GM18951 (cell line): ENCODE measurements around the gene MMP25.

Source experiments
- POLR2A ChIP-seq: IDR thresholded peaks from 4 replicates; pipeline ENCODE4 v1.6.1; 2011; ENCODE audit warnings: mild to moderate bottlenecking; ENCODE audit not compliant: insufficient read length, insufficient read depth; ENCODE audit errors: extremely low read depth
- in situ Hi-C: fragments of 300-500 bp; cut with MboI; formaldehyde crosslinking; loops from one replicate; pipeline ENCODE4 v1.12.0; 2022; ENCODE audit warnings: low sequenced_read_pairs, mixed read lengths, inconsistent platforms; ENCODE audit not compliant: unreplicated experiment

MMP25 gene

DNA sequence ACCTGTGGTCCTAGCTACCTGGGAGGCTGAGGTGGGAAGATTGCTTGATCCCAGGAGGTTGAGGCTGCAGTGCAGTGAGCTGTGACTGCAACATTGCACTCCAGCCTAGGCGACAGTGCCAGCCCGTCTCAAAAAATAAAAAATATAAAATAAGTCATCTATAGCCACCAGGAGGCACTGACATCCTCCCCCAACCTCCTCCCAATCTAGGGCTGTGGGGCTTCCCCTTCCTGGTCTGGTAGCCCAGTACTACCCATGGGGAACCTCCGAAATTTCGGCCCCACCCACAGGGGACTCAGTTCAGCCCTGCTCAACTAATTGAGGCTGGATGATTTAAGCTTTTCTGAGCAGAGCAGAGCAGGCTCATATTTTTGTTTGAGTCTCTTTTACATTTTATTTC lies 49.5 kb downstream of the MMP25 start:
- in situ Hi-C loops, result loop anchor here (5.0 kb wide), 1 partner anchor 36 kb away; no protein-coding TSS in a partner anchor
- no peak for TF ChIP-seq POLR2A

DNA sequence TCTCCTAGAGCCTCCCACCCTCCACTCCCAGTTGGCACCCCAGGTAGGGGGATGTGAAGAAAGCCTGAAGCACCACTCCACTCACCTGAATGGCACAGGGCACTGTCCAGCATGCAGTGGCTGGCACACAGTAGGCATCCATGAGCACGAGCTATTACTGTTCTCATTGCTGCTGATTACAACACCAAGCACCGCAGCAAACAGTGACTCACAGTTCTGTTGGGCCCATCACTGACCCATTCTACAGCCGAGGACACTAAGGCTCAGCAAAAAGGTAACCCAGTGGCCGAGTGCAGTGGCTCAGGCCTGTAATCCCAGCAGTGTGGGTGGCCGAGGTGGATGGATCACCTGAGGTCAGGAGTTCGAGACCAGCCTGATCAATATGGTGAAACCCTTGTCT lies 50.0 kb downstream of the MMP25 start:
- in situ Hi-C loops, result loop anchor here (5.0 kb wide), 1 partner anchor 36 kb away; no protein-coding TSS in a partner anchor
- TF ChIP-seq POLR2A, result no peak

DNA sequence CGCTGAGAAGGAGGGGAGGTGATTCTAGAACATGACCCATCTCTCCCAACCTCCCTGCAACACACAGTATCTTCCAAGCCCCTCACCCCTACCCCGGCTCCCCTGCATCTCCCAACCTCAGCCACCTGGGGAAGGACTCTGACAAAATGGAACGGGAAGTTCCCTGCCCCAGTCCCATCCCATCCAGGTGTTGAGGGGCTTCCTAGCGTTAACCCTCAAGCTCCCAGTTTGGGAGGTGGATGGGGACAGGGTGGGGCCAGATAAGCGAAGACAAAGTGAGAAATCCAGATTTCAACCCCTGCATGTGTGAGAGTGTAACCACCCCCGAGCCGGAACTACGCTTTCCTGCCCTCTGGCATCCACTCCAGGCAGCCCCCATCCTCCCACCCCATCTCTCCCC lies 50.9 kb downstream of the MMP25 start:
- no peak for TF ChIP-seq POLR2A
- in situ Hi-C loops, result loop anchor here (5.0 kb wide), 1 partner anchor 35 kb away; no protein-coding TSS in a partner anchor

DNA sequence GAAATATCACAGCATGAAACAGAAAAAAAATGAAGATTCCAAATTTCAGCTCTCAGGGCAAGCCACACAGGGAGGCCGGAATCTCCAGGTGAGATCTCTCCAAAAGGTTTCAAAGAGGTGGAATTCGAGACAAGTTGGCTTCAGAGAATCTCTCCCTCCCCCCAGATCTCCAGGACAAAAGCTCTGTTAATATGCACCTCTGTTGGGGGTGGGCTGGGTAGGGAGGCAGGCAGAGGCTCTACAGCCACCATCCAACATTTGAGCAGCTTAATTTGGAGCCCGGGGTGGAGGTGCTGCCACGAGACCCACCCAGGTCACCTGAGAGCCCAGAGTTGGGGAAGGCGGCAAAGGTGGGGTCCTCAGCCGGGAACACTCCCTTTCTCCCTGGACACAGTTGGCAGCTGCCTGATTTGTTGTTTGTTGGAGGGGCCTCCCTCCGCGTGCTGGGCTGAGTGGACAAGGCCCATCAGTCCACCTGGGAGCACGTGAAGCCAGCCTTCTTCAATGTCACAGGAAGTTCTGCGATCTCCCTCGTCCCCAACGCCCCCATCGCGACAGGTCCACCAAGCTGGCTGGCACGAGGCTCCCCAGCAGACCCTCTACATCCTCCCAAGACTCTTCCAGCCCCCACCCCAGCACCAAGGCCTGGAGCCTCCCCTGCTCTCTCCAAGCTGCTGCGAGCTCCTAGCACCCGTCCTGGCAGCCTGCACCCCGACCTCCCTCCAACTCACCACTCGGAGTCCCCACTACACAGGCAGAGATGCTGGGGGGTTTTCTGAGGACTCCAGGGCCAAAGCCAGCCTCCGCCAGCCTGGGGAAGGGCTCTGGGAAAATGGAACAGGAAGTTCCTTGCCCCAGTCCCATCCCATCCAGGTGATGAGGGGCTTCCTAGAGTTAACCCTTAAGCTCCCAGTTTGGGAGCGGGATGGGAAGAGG lies 52.4 kb downstream of the MMP25 start, which contains the start of gene ZSCAN10:
ZSCAN10 (minus strand) TSS at position 836 of the 936 bp plus-strand sequence. CDS start 6,357 bp downstream, outside the sequence.
- in situ Hi-C loops, result loop anchor here (5.0 kb wide), 1 partner anchor 34 kb away; no protein-coding TSS in a partner anchor

DNA sequence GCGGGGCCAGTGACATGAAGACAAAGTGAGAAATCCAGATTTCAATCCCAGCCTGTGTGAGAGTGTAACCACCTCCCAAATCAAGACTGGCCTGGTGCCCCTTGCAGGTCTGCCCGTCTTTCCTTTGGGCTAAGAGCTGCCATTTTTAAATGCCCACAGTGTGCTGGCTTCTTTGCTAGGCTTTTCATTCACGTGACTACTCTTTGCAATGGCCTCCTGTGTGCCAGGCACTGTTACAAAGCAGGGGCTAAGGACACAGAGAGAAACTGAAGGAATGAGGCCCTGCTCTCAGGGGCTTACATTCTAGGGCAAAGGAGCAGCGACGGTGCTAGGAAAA lies 53.0 kb downstream of the MMP25 start:
- TF ChIP-seq POLR2A, result no peak
- in situ Hi-C loops, result loop anchor here (5.0 kb wide), 1 partner anchor 33 kb away; no protein-coding TSS in a partner anchor

More for the DNA sequence above, 52.4 kb downstream of the MMP25 start, which contains the start of gene ZSCAN10:
- no peak for TF ChIP-seq POLR2A

DNA sequence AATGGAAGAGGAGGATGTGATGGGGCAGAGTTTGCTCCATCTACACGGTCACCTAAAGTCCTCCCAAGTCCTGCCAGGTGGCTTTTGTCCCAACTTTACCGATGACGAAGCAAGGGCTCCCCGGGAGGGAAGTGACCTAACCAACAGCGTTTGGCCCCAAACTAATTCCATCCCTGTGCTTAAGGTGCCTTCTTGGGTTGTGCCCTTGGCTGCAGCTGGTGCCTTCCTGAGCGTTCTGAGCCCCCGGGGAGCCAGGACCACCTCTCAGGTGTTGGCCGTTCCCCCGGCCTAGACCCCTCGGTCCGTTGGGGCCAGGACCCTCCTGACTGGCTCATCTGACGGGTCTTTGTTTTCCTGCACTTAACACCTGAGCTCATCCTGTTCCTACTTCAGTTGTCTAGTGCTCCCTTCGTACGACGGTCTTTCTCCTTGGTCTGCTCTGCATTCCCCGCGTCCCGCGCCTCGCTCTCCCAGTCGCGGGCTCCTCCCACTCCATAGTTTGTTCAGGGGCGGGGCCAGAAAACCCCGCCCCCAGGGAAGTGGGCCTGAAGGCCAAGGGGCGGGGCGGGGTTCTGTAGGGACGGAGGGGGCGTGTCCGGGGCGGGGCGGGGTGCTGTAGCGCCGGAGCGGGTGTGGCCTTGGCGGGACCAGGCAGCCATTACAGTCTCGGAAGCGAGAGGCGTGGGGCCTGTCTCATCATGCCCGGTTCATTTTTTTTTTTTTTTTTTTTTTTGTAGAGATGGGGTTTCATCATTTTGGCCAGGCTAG lies 53.6 kb downstream of the MMP25 start:
- TF ChIP-seq POLR2A, result no peak
- in situ Hi-C loops, result loop anchor here (5.0 kb wide), 1 partner anchor 32 kb away; no protein-coding TSS in a partner anchor

DNA sequence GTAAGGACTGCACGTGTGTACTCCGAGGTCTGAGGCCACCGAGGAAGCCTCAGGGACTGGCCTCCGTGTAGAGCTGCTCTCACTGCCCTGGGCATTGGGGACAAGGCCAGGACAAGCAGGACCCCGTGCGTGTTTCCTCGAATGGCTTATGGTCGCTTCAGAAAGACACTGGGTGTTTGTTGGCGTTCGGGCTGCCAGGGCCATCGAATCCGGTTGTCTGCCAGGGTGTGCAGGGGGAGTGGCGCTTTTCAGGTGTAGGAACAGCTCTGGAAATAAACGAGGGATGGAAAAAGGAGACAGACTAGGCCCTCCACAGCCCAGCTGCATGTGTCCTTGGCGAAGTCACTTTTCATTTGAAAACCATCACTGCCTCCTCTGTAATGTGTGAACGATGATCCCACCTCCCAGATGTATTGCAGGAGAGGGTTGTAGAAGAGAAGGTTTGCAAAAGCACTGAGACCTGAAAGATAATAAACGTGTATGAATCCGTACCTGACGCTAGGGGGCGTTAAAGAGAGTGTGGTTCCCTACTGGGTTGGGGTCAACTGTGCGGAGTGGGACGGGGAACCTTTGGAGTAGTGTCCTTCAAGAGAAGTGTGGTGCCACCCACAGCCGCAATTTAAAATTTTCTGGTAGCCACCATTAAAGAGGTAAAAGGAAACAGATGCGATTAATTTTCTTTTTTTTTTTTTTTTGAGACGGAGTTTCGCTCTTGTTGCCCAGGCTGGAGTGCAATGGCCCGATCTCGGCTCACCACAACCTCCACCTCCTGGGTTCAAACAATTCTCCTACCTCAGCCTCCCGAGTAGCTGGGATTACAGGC lies 54.9 kb downstream of the MMP25 start:
- TF ChIP-seq POLR2A, result no peak
- in situ Hi-C loops, result no loop called here

DNA sequence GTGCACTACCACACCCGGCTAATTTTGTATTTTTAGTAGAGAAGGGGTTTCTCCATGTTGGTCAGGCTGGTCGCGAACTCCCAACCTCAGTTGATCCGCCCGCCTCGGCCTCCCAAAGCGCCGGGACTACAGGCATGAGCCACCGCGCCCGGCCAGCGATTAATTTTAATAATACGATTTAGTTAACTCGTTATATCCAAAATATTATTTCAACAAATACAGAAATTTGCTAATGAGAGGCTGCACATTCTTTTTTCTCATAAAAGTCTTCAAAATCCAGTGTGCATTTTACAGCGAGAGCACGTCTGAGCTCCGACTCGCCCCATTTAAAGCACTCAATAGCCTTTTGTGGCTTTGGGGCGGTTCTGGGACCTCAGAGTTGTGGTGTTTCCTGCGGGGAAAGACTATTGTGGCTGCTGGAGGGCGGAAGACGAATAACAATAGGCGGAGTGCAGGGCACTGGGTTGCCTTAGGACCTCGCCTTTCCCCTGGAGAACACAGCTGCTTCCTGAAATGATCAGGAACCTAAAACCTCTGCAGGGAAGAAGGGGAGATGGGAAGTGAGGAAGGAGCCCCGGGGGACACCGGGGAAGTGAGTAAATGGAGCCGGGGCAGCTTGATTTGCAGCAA lies 55.6 kb downstream of the MMP25 start:
- no peak for TF ChIP-seq POLR2A
- in situ Hi-C loops, result no loop called here

DNA sequence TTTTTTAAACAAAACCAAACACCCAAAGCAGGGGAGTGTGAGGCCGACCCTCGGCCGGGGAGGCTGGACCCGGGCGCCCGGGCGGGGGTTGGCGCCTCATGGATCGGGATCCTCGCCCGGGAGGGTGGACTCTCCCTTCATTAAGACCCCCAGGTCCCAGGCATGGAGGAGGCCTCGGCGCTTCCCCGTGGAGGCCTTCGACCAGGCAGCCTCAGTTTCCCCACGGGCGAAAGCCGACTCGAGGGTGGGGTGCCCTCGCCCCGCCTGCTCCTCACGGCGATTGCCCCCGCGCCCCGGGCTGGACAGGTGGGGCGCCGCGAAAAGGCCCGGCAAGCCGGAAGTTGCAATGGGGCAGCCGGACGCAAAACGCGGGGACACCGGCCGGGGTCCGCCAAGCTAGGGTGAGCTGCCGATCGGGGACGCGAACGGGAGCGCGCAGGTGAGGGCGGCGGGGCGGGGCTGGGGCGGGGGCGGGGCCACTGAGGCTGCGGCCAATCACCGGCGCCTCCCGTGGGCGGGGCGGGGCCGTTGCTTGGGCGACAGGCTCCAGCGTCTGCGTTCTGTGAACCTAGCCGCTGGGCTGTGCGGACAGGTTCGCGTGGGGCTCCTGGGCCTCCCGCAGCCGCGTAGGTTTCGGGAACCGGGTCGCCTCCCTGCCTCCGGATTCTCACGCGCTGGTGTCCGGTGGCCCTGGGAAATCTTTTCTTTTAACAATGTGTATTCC lies 60.0 kb downstream of the MMP25 start:
- in situ Hi-C loops, result no loop called here
- TF ChIP-seq POLR2A, result peak; percentile 82
